ENCODE data around the gene HS3ST5. TPM values are rescaled to one million over a fixed set of nuclear protein-coding genes. Genes with fewer than 3 reads are reported as not detected.

HS3ST5 gene
- polyA plus RNA-seq, 1 donor (not counting 4 experiments of a cell fraction or from before 2014, with no cell fraction given), result not detected

DNA sequence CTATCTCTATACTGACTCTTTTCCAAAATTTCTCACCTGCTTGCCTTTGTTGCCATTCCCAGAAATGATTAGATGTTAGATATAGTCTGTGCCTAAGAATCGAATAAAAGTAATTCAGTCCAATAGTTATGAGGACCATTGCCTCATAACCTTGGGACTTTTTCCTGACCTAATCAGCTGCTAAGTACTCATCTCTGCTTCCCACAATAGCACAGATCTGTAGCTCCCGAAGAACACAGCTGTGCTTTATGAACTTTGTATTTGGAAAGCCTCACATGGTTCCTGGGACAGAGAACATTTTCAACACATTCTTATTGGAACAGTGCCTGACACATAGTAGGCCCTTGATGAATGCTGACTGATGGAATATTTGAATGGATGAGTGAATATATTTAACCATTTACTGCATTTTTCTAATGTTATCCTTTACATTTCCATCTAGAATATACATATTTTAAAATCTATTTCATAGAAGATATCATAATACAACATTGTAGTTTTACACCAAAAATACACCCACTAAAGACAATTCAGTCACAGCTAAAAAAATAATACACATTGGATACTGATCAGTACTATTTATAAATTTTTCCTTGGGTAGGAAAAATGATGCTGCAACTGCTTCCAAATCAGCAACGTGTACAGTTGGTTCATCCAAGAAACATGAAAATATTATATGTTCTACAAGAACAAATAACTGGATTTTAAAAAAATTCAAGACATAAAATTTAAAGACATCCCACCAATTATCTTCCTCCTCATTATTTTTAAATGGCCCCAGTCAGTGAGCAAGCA, 53.9 kb downstream of the HS3ST5 start:
- H3K36me3 ChIP-seq (ENCODE audit: control insufficient read depth in 2 of 2, extremely low read depth in 1 of 2, insufficient read depth in 2 of 2, low read length in 2 of 2), result no peaks in the 10 kb centered on the region
- H3K79me2 ChIP-seq (ENCODE audit: control insufficient read depth, insufficient read depth, low read length), result no peaks in the 10 kb centered on the region
- no peak for DNase-seq (ENCODE audit: low read depth, low spot score)
- H3K4me2 ChIP-seq (ENCODE audit: control insufficient read depth, extremely low read depth, insufficient read depth, low read depth, low read length), result no peak overlapping the region
- no peaks in the 10 kb centered on the region for H4K20me1 ChIP-seq (ENCODE audit: control insufficient read depth, extremely low read depth, insufficient read depth, low read length)
- TF ChIP-seq EZH2 (IDR thresholded peaks at IDR 0.05; ENCODE audit: low read length), result no peak
- TF ChIP-seq, protein P1, sequence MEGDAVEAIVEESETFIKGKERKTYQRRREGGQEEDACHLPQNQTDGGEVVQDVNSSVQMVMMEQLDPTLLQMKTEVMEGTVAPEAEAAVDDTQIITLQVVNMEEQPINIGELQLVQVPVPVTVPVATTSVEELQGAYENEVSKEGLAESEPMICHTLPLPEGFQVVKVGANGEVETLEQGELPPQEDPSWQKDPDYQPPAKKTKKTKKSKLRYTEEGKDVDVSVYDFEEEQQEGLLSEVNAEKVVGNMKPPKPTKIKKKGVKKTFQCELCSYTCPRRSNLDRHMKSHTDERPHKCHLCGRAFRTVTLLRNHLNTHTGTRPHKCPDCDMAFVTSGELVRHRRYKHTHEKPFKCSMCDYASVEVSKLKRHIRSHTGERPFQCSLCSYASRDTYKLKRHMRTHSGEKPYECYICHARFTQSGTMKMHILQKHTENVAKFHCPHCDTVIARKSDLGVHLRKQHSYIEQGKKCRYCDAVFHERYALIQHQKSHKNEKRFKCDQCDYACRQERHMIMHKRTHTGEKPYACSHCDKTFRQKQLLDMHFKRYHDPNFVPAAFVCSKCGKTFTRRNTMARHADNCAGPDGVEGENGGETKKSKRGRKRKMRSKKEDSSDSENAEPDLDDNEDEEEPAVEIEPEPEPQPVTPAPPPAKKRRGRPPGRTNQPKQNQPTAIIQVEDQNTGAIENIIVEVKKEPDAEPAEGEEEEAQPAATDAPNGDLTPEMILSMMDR (optimal IDR thresholded peaks at IDR 0.05 in 1 of 3, IDR thresholded peaks at IDR 0.05 in 1 of 3, conservative IDR thresholded peaks at IDR 0.05 in 1 of 3; ENCODE audit: extremely low read depth in 1 of 3, insufficient read depth in 2 of 3, low read length in 3 of 3), result no peak
- H3K27me3 ChIP-seq (ENCODE audit: control insufficient read depth, extremely low read depth, insufficient read depth, low read length), result no peaks in the 10 kb centered on the region
- no peaks in the 10 kb centered on the region for H3K4me1 ChIP-seq (ENCODE audit: control insufficient read depth, extremely low read depth, insufficient read depth, low read length)
- H2AFZ ChIP-seq (ENCODE audit: control insufficient read depth, low read length), result no peak overlapping the region
- no peak overlapping the region for H3K27ac ChIP-seq (ENCODE audit: control insufficient read depth, insufficient read depth, low read length)
- no peaks in the 10 kb centered on the region for H3K9me3 ChIP-seq (ENCODE audit: control insufficient read depth, low read depth, low read length)
- FAIRE-seq, result no peak
- dilution Hi-C loops (cut with MboI; ENCODE audit: extremely low pct_ligation_motif_present, low sequenced_read_pairs), result no loop called here
- H3K9ac ChIP-seq (ENCODE audit: control insufficient read depth, extremely low read depth, insufficient read depth, low read length), result no peak overlapping the region
- no peak overlapping the region for H3K4me3 ChIP-seq (ENCODE audit: control insufficient read depth in 2 of 3, extremely low read depth in 1 of 3, insufficient read depth in 2 of 3, low read depth in 1 of 3, low read length in 3 of 3)
- no peaks in the 10 kb centered on the region for H3K9me1 ChIP-seq (ENCODE audit: control insufficient read depth, extremely low read depth, insufficient read depth, low read length)

DNA sequence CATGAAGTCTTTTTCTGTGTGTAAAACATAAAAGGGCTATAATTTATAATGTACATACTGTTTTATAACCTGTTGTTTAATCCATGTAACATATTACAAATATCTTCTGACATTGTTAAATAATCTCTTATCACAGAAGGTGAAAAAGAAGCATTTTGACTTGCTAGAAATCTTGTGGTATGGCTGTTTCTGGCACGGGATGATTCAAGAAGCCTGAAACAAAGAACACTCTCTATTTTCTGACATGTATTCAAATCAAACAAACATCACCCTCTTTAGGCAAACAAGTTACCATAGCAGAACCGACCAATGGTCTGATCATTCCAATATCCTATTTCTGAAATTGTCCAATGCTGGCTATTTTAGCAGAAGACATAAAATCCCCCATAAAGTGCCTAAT, 55.4 kb downstream of the HS3ST5 start:
- no peak overlapping the region for H2AFZ ChIP-seq (ENCODE audit: control insufficient read depth, low read length)
- no peaks in the 10 kb centered on the region for H3K36me3 ChIP-seq (ENCODE audit: control insufficient read depth in 2 of 2, extremely low read depth in 1 of 2, insufficient read depth in 2 of 2, low read length in 2 of 2)
- no peaks in the 10 kb centered on the region for H3K9me1 ChIP-seq (ENCODE audit: control insufficient read depth, extremely low read depth, insufficient read depth, low read length)
- H3K4me2 ChIP-seq (ENCODE audit: control insufficient read depth, extremely low read depth, insufficient read depth, low read depth, low read length), result no peak overlapping the region
- FAIRE-seq (no peak), DNase-seq (ENCODE audit: low read depth, low spot score) (no peak)
- no peak overlapping the region for H3K9ac ChIP-seq (ENCODE audit: control insufficient read depth, extremely low read depth, insufficient read depth, low read length)
- no peaks in the 10 kb centered on the region for H3K27me3 ChIP-seq (ENCODE audit: control insufficient read depth, extremely low read depth, insufficient read depth, low read length)
- no peaks in the 10 kb centered on the region for H4K20me1 ChIP-seq (ENCODE audit: control insufficient read depth, extremely low read depth, insufficient read depth, low read length)
- H3K79me2 ChIP-seq (ENCODE audit: control insufficient read depth, insufficient read depth, low read length), result no peaks in the 10 kb centered on the region
- no peak overlapping the region for H3K4me3 ChIP-seq (ENCODE audit: control insufficient read depth in 2 of 3, extremely low read depth in 1 of 3, insufficient read depth in 2 of 3, low read depth in 1 of 3, low read length in 3 of 3)
- no peaks in the 10 kb centered on the region for H3K9me3 ChIP-seq (ENCODE audit: control insufficient read depth, low read depth, low read length)
- no peak overlapping the region for H3K27ac ChIP-seq (ENCODE audit: control insufficient read depth, insufficient read depth, low read length)
- TF ChIP-seq EZH2 (IDR thresholded peaks at IDR 0.05; ENCODE audit: low read length), result no peak
- TF ChIP-seq, protein P1 (optimal IDR thresholded peaks at IDR 0.05 in 1 of 3, IDR thresholded peaks at IDR 0.05 in 1 of 3, conservative IDR thresholded peaks at IDR 0.05 in 1 of 3; ENCODE audit: extremely low read depth in 1 of 3, insufficient read depth in 2 of 3, low read length in 3 of 3), result no peak
- dilution Hi-C loops (cut with MboI; ENCODE audit: extremely low pct_ligation_motif_present, low sequenced_read_pairs), result no loop called here
- H3K4me1 ChIP-seq (ENCODE audit: control insufficient read depth, extremely low read depth, insufficient read depth, low read length), result no peaks in the 10 kb centered on the region
